Measurements from ENCODE around the gene PPP6R2. TPM values are rescaled to one million over a fixed set of nuclear protein-coding genes. Genes with fewer than 3 reads are reported as not detected.

The PPP6R2 gene
- total RNA-seq, 4 donors from 2014 or later, result 23.8 to 86.3 (median 37.0) TPM

- TF ChIP-seq CTCF (IDR thresholded peaks at IDR 0.05; ENCODE audit: low read depth), result no peak
Observed at GRCh38 chr22:50303848-50304527, 39.1 kb upstream of the PPP6R2 start.

GRCh38 chr22:50304528-50305392 is 38.4 kb upstream of the PPP6R2 start:
- TF ChIP-seq CTCF (IDR thresholded peaks at IDR 0.05; ENCODE audit: low read depth), result no peak

GRCh38 chr22:50305393-50305922 is 37.7 kb upstream of the PPP6R2 start:
- TF ChIP-seq CTCF (IDR thresholded peaks at IDR 0.05; ENCODE audit: low read depth), result no peak

- no peak for TF ChIP-seq CTCF (IDR thresholded peaks at IDR 0.05; ENCODE audit: low read depth)
Observed at GRCh38 chr22:50305923-50306566, 37.1 kb upstream of the PPP6R2 start.

- TF ChIP-seq CTCF (IDR thresholded peaks at IDR 0.05; ENCODE audit: low read depth), result no peak
Observed at GRCh38 chr22:50306753-50307749, 36.1 kb upstream of the PPP6R2 start, which contains the start of gene PLXNB2. Gene PLXNB2 (minus strand): TSS chr22:50307646. CDS start chr22:50290584, 17,062 bp downstream.

- no peak for TF ChIP-seq CTCF (IDR thresholded peaks at IDR 0.05; ENCODE audit: low read depth)
Observed at GRCh38 chr22:50307890-50308596, 35.1 kb upstream of the PPP6R2 start.

Data from subcutaneous adipose tissue (tissue), 4 donors.